Left lung (tissue), 10 donors: Measurements from ENCODE around the gene GALNT1. TPM values are rescaled to one million over a fixed set of nuclear protein-coding genes. Genes with fewer than 3 reads are reported as not detected.

Source experiments
- ATAC-seq: fragments of 200-7000 bp; cut with Tn5 transposase; one replicate; pipeline ENCODE4 v1.9.1; 2020; ENCODE audit warnings: moderate library complexity
- DNase-seq, 4 donors: peaks; one replicate each; pipeline ENCODE4 v3.0.0-alpha.2; 2013 to 2020
- H3K27ac ChIP-seq, 2 donors: fragments of 200-600 bp; sonication (generic) in 1 of 2; one replicate each; pipeline versions ENCODE4 v1.5.0 to v1.8.0; 2020 to 2021
- H3K27me3 ChIP-seq, 2 donors: fragments of 200-600 bp; sonication (generic) in 1 of 2; one replicate each; pipeline versions ENCODE4 v1.5.0 to v1.8.0; 2020 to 2021
- H3K36me3 ChIP-seq, 2 donors: fragments of 200-600 bp; sonication (generic) in 1 of 2; one replicate each; pipeline versions ENCODE4 v1.5.0 to v1.8.0; 2020 to 2021
- H3K4me1 ChIP-seq, 2 donors: fragments of 200-600 bp; one replicate each; pipeline ENCODE4 v1.8.0; 2021
- H3K4me3 ChIP-seq, 2 donors: fragments of 200-600 bp; sonication (generic) in 1 of 2; one replicate each; pipeline versions ENCODE4 v1.5.0 to v1.8.0; 2020 to 2021; ENCODE audit warnings: mild to moderate bottlenecking in 1 of 2
- H3K9me3 ChIP-seq, 2 donors: fragments of 200-600 bp; sonication (generic) in 1 of 2; one replicate each; pipeline versions ENCODE4 v1.5.0 to v1.8.0; 2020 to 2021
- CTCF ChIP-seq, 2 donors: fragments of 200-600 bp; sonication (generic) in 1 of 2; IDR thresholded peaks; one replicate each; pipeline versions ENCODE4 v1.5.0 to v1.8.0; 2021; ENCODE audit warnings: antibody characterized with exemption in 2 of 2
- intact Hi-C, 2 donors: fragments of 100-400 bp; cut with DNase I; formaldehyde crosslinking; loops; one replicate each; pipeline versions ENCODE4 v1.11.2 to v1.14.2; 2022
- polyA plus RNA-seq, 6 donors: library from polyadenylated mRNA; unstranded; fragments of 120-200 nt; gene quantifications; one replicate each; pipeline ENCODE4 v1.2.1, GENCODE V29; 2013; ENCODE audit not compliant: insufficient read length in 6 of 6
- total RNA-seq, 2 donors: library from RNA; stranded (reverse); fragmentation: NEBNext Ultra II Directional; extraction: Animal tissue kit (Norgen Biotek cat#: 25700); gene quantifications; one replicate each; pipeline ENCODE4 v1.2.1, GENCODE V29; 2021
- donor health status: DM: no; HTN: yes; CAD: no.
- donor health status: DM: no; HTN: no; CAD: no.

GALNT1 gene
- total and polyA plus RNA-seq, 8 donors: 82.5 to 110 (median 107) TPM

- intact Hi-C loops: no loop called here
- ATAC-seq (no peak), DNase-seq (no peak)
- H3K9me3 ChIP-seq: peaks cover 0 to 6% of the 10 kb centered on the region in 2 donors
- H3K27ac ChIP-seq: no peak overlapping the region
- no peak overlapping the region for H3K4me3 ChIP-seq
- TF ChIP-seq CTCF (IDR thresholded peaks at IDR 0.05): no peak
- no peaks in the 10 kb centered on the region for H3K4me1 ChIP-seq
- no peaks in the 10 kb centered on the region for H3K36me3 ChIP-seq
- H3K27me3 ChIP-seq: no peaks in the 10 kb centered on the region
These were observed 148.6 kb downstream of the GALNT1 start for GRCh38 chr18:35729991-35730668.

GRCh38 chr18:35730691-35731370 is 149.3 kb downstream of the GALNT1 start:
- Histone ChIP-seq H3K36me3 (no peaks in the 10 kb centered on the region), H3K27ac (no peak overlapping the region), H3K4me1 (no peaks in the 10 kb centered on the region), H3K9me3 (peaks cover 0 to 6% of the 10 kb centered on the region in 2 donors), H3K27me3 (no peaks in the 10 kb centered on the region), H3K4me3 (no peak overlapping the region)
- DNase-seq (no peak), ATAC-seq (peak; percentile 60)
- intact Hi-C loops: no loop called here
- no peak for TF ChIP-seq CTCF (IDR thresholded peaks at IDR 0.05)

- Histone ChIP-seq H3K4me1 (no peaks in the 10 kb centered on the region), H3K4me3 (no peak overlapping the region), H3K36me3 (no peaks in the 10 kb centered on the region), H3K27me3 (no peaks in the 10 kb centered on the region), H3K27ac (no peak overlapping the region), H3K9me3 (peaks cover 0 to 6% of the 10 kb centered on the region in 2 donors)
- no peak for DNase-seq
- no peak for TF ChIP-seq CTCF (IDR thresholded peaks at IDR 0.05)
- intact Hi-C loops: no loop called here
- no peak for ATAC-seq
These were observed 150.2 kb downstream of the GALNT1 start for GRCh38 chr18:35731701-35732100.

- no peaks in the 10 kb centered on the region for H3K36me3 ChIP-seq
- no peaks in the 10 kb centered on the region for H3K27me3 ChIP-seq
- H3K27ac ChIP-seq: no peak overlapping the region
- intact Hi-C loops: no loop called here
- DNase-seq: no peak
- no peak overlapping the region for H3K4me3 ChIP-seq
- H3K9me3 ChIP-seq: peaks cover 0 to 6% of the 10 kb centered on the region in 2 donors
- no peak for TF ChIP-seq CTCF (IDR thresholded peaks at IDR 0.05)
- H3K4me1 ChIP-seq: no peaks in the 10 kb centered on the region
- no peak for ATAC-seq
These were observed 150.6 kb downstream of the GALNT1 start for GRCh38 chr18:35732162-35732561.

GRCh38 chr18:35732636-35733035 is 151.1 kb downstream of the GALNT1 start:
- Histone ChIP-seq H3K4me1 (no peaks in the 10 kb centered on the region), H3K4me3 (no peak overlapping the region), H3K27me3 (no peaks in the 10 kb centered on the region), H3K9me3 (peaks cover 0 to 6% of the 10 kb centered on the region in 2 donors), H3K36me3 (no peaks in the 10 kb centered on the region), H3K27ac (no peak overlapping the region)
- ATAC-seq (peak; percentile 61), DNase-seq (no peak)
- TF ChIP-seq CTCF (IDR thresholded peaks at IDR 0.05): no peak
- intact Hi-C loops: no loop called here
